IPS DF 4.7 (cell line): Measurements from ENCODE around the gene BCKDHB.
"Not testable (repeated sequence)": the region's sequence is repeated elsewhere in the genome, so short reads cannot be mapped to it uniquely, and the experiment has no call there.

ENCODE experiments used
- DNase-seq: peaks from one replicate; pipeline ENCODE4 v3.0.0-alpha.2; 2013; ENCODE audit warnings: low spot score; ENCODE audit errors: extremely low read depth

The BCKDHB gene

DNA sequence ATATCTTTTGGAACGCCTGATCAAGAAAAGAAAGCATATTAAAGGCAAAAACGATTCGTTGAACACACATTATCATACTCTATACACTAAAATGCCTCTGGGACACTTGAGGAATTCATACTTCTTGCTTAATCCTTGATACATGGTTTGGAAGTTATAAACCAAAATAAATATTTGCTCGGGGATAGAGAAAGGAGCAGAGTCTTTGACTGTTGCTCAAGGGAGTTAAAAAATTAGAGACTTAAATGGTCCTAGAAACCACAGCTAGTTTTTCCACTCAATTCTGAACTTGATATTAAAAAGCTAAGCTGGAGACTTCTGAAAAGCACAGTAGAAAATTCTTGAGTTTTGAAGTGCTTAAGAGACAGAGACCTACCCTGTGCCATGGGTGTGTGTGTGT is 98.9 kb downstream of the BCKDHB start:
- DNase-seq = no peak

DNA sequence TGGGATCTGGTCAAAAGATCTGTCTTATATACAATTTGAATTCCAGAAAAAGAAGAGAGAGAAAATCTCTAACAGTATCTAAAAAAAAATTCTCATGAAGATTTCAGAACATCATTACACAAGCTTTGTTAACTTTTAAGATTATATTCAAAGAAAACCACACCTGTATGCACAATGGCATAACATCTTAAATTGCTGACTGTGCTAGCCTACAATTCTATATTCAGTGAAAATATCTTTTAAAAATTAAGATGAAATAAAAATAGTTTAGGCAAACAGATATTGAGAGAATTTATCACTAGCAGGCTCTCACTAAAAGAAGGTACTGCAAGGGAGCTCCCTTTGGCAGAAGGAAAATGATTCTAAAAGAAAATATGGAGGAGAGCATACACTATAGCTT is 100.3 kb downstream of the BCKDHB start:
- DNase-seq = no peak

DNA sequence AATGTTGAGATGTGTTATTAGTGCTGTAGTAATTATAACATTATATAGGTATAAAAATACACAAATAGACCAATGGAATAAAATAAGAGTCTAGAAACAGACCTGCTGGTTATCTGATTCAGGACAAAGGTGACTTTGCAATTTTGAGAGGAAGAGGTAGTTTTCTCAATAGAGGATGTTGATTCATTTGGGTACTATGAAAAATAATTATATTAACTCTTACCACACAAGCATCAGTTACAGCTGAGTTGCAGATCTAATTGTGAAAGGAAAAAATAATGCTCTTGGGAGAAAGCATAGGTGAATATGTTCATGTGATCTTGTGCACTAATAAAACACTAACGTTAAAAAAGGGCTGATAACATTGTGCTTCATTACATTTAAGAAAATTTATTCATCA is 103.0 kb downstream of the BCKDHB start:
- no peak for DNase-seq

DNA sequence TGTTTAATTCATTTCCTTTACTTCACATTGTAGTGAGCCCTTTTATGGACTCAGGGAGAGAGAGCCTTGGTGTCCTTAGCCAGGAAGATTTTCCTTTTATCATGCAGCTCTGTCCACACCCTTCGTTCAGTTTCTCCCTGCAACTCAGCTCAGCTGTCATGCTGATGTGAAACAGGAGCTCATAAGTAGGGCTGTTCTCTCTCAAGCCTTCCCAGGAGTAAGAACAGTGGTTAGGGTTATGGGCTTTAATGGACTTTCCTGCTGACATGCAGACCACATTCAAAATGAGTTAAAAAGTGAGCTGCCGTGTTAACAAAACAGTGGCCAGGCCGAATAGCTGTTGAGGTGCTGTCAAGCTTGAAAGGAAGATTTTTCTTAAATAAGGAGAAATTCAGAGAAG is 104.1 kb downstream of the BCKDHB start:
- DNase-seq = peak; percentile 22

DNA sequence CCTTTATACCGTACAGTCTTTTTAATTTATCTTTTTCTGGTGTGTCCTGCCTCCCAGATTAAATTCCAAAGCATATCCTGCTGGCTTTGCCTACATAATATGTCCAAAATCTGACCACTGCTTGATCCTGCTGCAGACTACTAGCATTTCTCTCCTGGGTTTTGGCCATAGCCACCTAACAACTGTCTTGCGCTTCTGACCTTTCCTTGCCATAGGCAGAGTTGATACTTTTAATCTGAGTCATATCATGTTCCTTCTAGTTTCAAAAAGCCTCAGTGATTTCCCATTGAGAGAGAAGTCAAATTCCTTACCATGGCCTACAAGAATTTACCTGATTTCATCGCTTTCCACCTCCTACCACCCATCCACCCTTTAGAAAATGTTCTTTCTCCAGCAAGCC is 104.8 kb downstream of the BCKDHB start:
- DNase-seq = no peak

DNA sequence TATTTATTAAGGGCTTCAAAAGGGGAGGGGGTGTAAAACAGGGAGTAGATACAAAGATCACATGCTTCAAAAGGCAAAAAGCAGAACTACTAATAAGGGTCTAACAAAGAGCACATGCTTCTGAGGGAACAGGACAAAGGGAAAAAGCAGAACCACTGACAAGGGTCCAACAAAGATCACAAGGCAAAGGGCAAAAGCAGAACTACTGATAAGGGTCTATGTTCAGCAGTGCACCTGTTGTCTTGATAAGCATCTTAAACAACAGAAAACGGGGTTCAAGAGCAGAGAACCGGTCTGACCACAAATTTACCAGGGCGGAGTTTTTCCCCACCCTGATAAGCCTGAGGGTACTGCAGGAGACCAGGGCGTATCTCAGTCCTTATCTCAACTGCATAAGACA is 105.4 kb downstream of the BCKDHB start:
- DNase-seq = not testable (repeated sequence)

DNA sequence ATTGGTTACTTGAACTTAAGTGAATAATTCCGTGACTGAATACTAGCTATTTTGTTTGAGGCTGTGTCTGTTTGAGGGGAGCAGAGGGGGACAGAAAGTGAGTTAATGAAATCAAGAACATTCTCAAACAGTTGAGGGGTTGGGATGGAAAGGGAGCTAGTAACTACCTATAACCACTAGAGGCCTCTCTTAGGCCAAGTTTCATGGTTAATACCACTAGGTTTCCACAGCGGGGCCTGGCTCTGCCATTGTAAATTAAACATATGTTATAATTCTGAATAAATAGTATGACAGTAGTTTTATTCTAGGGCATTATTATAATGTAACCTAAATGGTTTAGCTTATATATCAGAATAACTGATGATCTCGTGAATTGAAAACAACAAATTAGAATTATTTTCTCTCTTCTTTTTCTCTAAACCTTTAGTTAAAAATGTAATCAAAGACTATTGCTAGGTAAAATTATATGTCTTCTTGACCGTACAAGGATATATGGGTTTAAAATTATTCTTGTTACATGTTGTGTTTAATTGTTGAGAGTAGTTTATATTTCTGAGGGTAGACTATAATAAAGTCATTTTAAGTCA is 108.1 kb downstream of the BCKDHB start:
- no peak for DNase-seq

DNA sequence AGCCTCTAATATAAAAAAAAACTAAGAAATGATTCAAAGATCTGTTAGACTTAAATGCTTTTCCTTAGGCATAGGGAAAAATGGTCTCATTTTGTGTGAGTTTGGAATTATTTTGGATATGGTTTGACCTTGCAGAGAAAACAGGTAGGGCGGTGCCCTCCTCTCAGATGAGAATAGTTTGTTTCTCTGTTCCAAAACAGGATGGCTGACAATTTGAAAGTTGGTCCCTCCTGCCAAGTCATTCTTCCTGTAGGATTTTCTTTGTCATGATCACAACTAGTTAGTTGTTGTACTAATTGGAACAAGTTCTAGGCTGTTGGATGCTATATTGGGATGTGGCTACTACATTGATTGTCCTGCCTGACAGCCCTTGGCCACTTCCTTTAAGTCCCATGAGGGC is 108.6 kb downstream of the BCKDHB start:
- no peak for DNase-seq

DNA sequence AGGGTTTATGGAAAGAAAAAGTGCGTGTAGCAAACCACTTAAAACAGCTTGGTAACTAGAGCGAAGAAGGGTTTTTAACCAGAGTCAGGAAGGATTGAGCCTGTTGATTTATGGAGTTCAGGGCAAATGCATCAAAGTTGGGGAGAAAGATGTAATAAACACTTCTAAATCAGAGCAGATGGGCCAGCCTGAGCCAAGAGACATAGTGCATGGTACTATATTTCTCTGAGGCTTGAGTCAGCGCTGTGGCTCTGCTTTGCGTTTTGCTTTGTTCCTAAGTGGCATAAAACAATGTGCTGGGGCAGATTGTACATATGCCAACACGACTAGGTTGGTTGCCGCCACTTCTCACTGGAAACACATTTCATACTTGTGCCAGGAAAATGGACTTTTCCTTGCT is 111.3 kb downstream of the BCKDHB start:
- no peak for DNase-seq

DNA sequence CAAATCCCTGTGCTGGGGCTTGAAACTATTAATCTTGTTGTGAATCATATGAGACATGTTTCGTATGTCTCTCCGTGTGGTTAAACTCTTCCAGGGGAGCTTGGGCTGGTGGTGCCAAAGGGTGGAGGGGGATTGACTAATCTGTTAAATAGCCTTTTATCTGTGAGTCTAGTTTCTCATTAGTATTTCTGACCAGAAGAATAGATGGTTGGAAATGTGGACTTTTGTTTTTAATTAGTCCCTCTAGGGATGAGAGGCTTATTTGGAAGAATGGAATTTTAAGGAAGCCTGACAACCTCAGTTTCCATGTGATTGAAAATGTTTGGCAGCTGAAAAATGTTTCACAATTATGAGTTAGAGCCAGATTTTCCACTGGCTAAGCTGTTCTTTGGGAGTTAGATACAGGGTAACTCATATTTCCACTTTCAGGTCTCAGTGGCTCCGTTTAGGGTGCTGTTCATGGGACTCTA is 117.3 kb downstream of the BCKDHB start:
- no peak for DNase-seq

DNA sequence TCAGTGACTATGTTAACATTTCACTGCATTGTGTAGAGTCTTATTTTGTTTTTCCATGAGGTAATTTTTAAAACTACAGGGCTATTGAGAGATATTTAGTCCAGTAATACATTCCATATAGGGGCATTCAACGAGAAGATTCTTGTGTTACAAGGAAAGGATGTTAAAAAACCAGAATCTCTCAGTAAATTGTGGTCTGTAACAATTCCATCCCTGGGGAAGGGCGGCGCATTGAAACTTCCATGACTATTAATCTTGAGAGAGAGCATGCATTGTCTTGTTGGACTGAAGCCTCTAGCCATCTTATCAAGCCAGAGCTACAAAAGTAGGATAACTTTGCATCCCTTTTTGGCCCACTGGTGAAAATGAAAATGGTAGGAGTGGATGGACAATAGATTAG is 119.7 kb downstream of the BCKDHB start:
- DNase-seq = no peak

DNA sequence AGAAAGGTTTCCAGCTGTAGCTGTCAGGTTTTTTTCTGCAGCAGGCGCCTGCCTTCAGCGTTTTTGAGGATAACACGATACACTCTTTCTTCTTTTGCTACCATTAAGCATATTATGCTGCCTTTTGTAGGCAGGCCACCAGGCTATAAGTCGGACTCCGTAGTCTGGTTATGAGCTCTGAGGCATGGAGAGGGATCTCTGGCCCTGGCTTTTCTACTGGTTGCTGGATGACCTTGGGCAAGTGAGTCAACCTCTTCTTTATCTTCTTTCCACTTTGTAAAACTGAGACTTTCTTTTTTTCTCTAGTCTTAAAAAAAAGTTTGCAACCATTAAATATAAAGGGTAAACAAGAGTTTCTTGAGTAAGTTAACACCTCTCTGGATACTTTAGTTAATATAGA is 120.2 kb downstream of the BCKDHB start:
- DNase-seq = no peak

DNA sequence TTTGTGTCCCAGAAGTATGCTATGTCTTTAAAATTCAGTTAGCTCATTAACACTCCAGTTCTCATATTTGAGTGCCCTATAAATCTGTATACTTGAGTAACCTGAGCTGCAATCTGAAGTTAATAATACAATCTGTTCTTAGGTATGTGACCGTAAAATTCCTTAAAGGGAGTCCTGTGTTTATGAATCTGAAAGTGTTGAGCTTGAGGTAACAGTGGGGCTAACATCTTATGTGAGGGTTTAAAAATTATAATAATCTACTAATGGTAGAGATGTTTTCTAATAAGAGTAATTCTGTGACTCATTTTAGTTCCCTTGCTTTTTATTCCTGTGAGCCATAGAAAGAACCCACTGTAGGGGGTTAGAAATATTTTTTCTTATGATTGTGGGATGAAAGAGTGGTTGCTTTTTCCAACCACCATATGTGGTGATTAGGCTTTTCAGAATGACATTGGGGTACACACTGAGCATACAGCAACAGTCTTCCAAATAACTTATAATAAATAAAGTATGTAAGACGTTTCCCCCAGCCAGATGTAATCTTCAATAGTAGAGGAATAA is 121.2 kb downstream of the BCKDHB start:
- no peak for DNase-seq

DNA sequence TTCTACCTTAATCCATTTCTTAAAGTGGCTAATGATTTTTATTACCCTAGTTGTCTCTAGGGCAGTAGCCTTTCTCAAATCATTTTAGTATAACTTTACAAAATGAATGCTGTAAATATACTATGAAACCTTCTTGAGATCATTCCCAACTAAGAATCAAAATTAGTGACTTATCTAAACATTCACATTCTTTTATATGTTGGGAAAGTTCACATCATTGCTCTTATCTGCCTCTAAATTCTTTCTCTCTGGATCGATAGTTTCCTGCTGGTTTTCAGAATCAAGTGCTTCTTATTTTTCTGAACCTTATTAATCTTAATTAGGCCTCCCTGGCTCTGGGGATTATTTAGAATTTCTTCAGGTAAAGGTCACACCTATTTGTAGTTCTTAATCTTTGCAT is 126.8 kb downstream of the BCKDHB start:
- no peak for DNase-seq

DNA sequence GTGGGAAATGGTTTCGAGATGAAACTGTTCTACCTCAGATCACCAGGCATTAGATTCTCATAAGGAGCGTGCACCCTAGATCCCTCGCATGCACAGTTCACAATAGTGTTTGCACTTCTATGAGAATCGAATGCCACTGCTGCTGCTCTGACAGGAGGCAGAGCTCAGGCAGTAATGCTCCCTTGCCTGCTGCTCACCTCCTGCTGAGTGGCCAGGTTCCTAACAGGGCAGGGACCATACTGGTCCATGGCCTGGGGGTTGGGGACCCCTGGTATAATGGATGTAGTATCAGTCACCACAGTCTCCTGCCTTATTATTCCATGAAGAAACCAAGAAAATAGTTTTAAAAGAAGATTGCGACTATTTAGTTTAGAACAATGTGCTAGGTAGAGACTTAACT is 127.5 kb downstream of the BCKDHB start:
- DNase-seq = no peak

DNA sequence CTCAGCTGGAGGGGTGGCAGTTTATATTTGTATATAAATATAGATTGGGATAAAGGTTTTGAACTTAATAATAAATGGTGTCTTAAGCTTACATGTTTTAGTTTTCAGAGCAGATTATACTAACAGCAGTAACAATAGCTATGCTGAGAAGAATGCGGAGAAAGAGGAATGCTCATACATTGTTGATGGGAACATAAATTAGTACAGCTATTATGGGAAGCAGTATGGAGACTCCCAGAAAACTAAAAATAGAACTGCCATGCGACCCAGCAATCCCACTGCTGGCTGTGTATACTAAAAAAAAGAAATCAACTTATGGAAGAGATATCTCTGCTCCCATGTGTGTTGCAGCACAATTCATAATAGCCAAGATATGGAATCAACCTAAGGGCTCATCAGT is 127.9 kb downstream of the BCKDHB start:
- DNase-seq = no peak

DNA sequence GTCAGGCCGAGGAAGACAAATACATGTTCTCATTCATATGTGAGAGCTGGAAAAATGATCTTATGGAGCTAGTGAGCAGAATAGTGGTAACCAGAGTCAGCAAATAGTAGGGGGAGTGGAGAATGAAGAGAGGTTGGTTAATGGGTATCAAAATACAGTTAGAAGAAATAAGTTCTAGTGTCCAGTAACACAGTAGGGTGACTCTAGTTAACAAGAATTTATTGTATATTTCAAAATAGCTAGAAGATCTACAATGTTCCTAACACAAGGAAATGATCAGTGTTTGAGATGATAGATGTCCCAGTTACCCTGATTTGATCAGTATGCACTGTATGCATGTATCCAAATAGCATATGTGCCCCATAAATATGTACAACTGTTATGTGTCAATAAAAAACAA is 128.4 kb downstream of the BCKDHB start:
- no peak for DNase-seq

DNA sequence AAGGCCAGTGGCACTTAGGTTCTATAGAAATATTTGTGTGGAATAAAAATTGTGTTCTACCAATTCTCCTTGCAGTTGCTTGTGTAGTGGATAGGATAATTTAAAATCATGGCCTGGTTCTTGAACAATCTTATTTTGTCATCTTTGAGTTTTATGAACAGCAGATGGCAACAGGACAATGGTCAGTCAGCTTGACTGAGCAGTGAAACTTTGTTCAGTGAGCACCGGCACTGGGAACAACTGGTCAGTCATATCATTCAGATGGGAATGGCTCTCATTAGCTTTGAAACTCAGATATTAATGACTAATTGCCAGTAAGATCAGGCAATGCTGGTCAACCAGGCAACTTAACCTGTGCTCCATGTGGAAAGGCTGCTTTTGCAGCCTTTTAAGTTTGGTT is 129.2 kb downstream of the BCKDHB start:
- DNase-seq = no peak

DNA sequence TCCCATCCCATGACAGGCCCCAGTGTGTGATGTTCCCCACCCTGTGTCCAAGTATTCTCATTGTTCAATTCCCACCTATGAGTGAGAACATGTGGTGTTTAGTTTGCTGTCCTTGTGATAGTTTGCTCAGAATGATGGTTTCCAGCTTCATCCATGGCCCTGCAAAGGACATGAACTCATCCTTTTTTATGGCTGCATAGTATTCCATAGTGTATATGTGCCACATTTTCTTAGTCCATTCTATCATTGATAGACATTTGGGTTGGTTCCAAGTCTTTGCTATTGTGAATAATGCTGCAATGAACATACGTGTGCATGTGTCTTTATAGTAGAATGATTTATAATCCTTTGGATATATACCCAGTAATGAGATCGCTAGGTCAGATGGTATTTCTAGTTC is 132.3 kb downstream of the BCKDHB start:
- not testable (repeated sequence) for DNase-seq

DNA sequence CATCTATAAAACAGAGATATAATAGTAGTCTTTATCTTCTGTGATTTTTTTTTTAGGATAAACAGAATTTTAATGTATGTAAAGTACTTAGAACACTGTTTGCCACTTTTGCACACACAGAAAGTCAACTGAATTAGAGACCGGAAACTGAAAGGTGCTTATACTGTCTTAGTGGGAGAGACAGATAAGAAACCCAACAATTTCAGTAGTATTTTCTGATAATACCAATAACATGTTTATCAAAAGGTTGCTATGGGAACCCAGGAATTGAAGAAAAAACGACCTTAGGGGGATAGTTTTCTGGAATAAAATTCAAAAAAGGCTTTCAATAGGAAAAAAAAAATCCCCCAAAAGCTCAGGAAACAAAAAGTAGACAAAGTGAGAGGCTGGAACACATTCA is 138.6 kb downstream of the BCKDHB start:
- DNase-seq = no peak

DNA sequence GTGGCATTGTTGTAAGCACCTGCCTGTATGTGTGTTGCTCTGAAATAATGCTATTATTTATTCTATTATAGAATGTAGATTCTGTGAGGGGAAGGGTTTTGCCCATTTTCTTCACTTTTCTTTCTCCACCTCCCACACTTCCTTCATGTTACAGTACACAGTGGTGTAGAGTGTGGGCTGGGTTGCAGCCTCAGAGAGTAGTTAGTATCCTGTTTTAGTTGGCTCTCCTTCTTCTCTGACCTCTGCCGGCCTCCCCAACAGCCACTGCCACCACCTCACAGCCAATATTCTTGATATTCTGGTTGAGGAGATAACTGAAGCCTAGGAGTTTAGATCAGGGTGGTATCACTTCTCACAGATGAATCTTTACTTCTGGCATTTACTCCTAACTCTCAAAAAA is 143.4 kb downstream of the BCKDHB start:
- DNase-seq = no peak

DNA sequence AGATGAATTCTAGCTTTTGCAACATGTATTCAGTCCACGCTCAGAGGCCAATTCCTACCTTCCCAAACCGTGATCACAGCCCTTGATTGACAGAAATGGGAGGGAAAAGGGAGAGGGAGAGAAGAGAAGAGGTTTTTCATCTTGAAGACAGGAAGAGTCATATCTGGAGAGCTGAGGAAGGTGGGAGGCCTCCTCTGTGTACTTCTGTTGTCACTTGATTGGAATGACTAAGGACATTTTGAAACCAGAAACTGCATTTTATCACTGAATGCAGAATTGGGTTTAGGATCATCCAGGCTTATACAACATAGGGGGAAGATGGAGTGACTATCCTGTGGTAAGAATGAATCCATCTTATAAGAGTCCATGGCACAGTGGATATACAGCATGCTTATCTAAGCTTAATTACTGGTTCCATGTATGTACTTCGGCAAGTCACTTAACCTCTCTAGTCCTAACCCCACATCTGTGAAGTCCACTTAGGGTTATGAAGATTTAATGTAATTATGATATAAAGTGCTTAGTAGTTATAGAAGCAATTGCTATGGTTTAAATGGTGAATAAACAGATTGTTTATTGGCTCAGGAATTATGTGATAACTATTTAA is 144.0 kb downstream of the BCKDHB start:
- DNase-seq = no peak

DNA sequence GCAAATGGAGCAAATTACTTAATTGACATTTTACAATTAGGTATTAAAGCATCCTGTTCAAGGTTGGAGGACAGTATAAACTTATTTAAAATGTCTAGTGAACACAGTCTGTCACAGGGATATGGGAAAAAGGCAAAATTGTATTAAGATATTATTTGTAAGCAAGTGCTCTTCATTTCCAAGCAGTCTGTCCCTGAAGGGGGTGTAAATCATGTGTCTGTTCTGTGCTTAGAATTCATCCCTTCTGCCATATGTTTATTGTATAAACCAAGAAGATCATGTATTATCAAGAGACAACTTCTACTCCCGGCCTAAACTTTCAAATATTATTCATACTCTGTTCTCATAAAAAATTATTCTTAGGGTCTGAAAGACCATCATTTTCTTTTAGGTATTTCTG is 144.8 kb downstream of the BCKDHB start:
- no peak for DNase-seq
